Activated CD4-positive, CD25-positive, alpha-beta regulatory T cell treated with anti-CD3 and anti-CD28 coated beads, Interleukin-2, amount 50 U/mL, for 16 hours (primary cell): Measurements from ENCODE around the gene DMBX1.

Experiments used
- DNase-seq: peaks from one replicate; pipeline ENCODE4 v3.0.0-alpha.2; 2020; ENCODE audit warnings: low read depth, low spot score

Gene DMBX1

GRCh38 chr1:46483589-46483988 is 6.0 kb upstream of the DMBX1 start:
- DNase-seq = no peak

GRCh38 chr1:46484783-46485490 is 4.7 kb upstream of the DMBX1 start:
- DNase-seq = no peak

- DNase-seq = no peak
These were observed 3.8 kb upstream of the DMBX1 start for GRCh38 chr1:46485564-46486431.

- DNase-seq = no peak
These were observed 3.1 kb upstream of the DMBX1 start for GRCh38 chr1:46486432-46487015.

GRCh38 chr1:46487818-46488218 is 1.8 kb upstream of the DMBX1 start:
- DNase-seq = no peak

GRCh38 chr1:46488343-46489168 is 1.1 kb upstream of the DMBX1 start:
- no peak for DNase-seq

GRCh38 chr1:46489169-46489637 is 433 bp upstream of the DMBX1 start:
- no peak for DNase-seq

- DNase-seq = no peak
These were observed 695 bp downstream of the DMBX1 start for GRCh38 chr1:46490406-46490655.

- no peak for DNase-seq
These were observed 1.2 kb downstream of the DMBX1 start for GRCh38 chr1:46490656-46491442.

GRCh38 chr1:46491443-46492268 is 2.0 kb downstream of the DMBX1 start:
- no peak for DNase-seq

GRCh38 chr1:46492269-46492853 is 2.7 kb downstream of the DMBX1 start:
- no peak for DNase-seq

- DNase-seq = no peak
These were observed 3.2 kb downstream of the DMBX1 start for GRCh38 chr1:46492871-46493270.

- DNase-seq = no peak
These were observed 3.8 kb downstream of the DMBX1 start for GRCh38 chr1:46493316-46494032.

- DNase-seq = no peak
These were observed 5.3 kb downstream of the DMBX1 start for GRCh38 chr1:46494910-46495309.

- no peak for DNase-seq
These were observed 6.1 kb downstream of the DMBX1 start for GRCh38 chr1:46495778-46496177.

- DNase-seq = no peak
These were observed 6.9 kb downstream of the DMBX1 start for GRCh38 chr1:46496505-46496904.

- no peak for DNase-seq
These were observed 7.4 kb downstream of the DMBX1 start for GRCh38 chr1:46497020-46497419.

- DNase-seq = no peak
These were observed 8.0 kb downstream of the DMBX1 start for GRCh38 chr1:46497665-46498064.

GRCh38 chr1:46501528-46501927 is 11.9 kb downstream of the DMBX1 start:
- DNase-seq = no peak
